ENCODE measurements around the gene RCHY1. TPM values are rescaled to one million over a fixed set of nuclear protein-coding genes. Genes with fewer than 3 reads are reported as not detected.
"Not testable (repeated sequence)": the region's sequence is repeated elsewhere in the genome, so short reads cannot be mapped to it uniquely, and the experiment has no call there.

RCHY1 gene
- total RNA-seq, 2 experiments from 2014 or later, result 30.0 to 32.4 TPM

GRCh38 chr4:75537308-75537707 lies 23.1 kb upstream of the RCHY1 start:
- peaks cover 12% of the 10 kb centered on the region for H3K36me3 Mint-ChIP-seq
- CTCF ChIA-PET; H3K27me3 Mint-ChIP-seq; H3K4me3 Mint-ChIP-seq; H3K4me1 Mint-ChIP-seq (ENCODE audit: low read depth); DNase-seq; POLR2A ChIA-PET; H3K9me3 Mint-ChIP-seq; H3K27ac Mint-ChIP-seq; intact Hi-C loops (cut with micrococcal nuclease): not testable (repeated sequence)

DNA sequence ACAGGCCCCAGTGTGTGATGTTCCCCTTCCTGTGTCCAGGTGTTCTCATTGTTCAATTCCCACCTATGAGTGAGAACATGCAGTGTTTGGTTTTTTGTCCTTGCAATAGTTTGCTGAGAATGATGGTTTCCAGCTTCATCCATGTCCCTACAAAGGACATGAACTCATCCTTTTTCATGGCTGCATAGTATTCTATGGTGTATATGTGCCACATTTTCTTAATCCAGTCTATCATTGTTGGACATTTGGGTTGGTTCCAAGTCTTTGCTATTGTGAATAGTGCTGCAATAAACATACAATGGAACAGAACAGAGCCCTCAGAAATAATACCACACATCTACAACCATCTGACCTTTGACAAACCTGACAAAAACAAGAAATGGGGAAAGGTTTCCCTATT lies 19.7 kb upstream of the RCHY1 start:
- POLR2A ChIA-PET; H3K4me1 Mint-ChIP-seq (ENCODE audit: low read depth); H3K4me3 Mint-ChIP-seq; DNase-seq; H3K27ac Mint-ChIP-seq; CTCF ChIA-PET; H3K27me3 Mint-ChIP-seq; intact Hi-C loops (cut with micrococcal nuclease): not testable (repeated sequence)
- H3K9me3 Mint-ChIP-seq, result peaks cover 21% of the 10 kb centered on the region
- peaks cover 43% of the 10 kb centered on the region for H3K36me3 Mint-ChIP-seq

- H3K27ac Mint-ChIP-seq; POLR2A ChIA-PET; H3K4me1 Mint-ChIP-seq (ENCODE audit: low read depth): not testable (repeated sequence)
Observed at GRCh38 chr4:75533339-75533887, 19.2 kb upstream of the RCHY1 start.

DNA sequence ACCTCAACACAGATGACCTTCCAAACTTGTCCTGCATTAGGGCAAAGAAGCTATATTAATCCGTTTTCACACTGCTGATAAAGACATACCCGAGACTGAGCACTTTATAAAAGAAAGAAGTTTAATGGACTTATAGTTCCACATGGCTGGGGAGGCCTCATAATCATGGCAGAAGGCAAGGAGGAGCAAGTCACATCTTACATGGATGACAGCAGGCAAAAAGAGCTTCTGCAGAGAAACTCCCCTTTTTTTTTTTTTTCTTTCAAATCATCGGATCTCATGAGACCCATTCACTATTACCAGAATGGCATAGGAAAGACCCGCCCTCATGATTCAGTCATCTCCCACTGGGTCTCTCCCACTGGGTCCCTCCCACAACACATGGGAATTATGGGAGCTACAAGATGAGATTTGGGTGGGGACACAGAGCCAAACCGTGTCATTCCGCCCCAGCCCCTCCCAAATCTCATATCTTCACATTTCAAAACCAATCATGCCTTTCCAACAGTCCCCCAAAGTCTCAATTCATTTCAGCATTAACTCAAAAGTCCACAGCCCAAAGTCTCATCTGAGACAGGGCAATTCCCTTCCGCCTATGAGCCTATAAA lies 17.4 kb upstream of the RCHY1 start:
- POLR2A ChIA-PET, result not testable (repeated sequence)
- H3K36me3 Mint-ChIP-seq, result peaks cover 52% of the 10 kb centered on the region

More at GRCh38 chr4:75533339-75533887, 19.2 kb upstream of the RCHY1 start:
- H3K36me3 Mint-ChIP-seq, result peaks cover 43% of the 10 kb centered on the region
- H3K27me3 Mint-ChIP-seq; H3K4me3 Mint-ChIP-seq; CTCF ChIA-PET; intact Hi-C loops (cut with micrococcal nuclease); DNase-seq: not testable (repeated sequence)
- H3K9me3 Mint-ChIP-seq, result peaks cover 21% of the 10 kb centered on the region

GRCh38 chr4:75530556-75531322 lies 16.5 kb upstream of the RCHY1 start:
- H3K27me3 Mint-ChIP-seq, result no peaks in the 10 kb centered on the region
- H3K4me3 Mint-ChIP-seq, result no peak overlapping the region
- H3K27ac Mint-ChIP-seq, result no peak overlapping the region
- POLR2A ChIA-PET, result no interaction called here
- intact Hi-C loops (cut with micrococcal nuclease), result no loop called here
- peaks cover 21% of the 10 kb centered on the region for H3K9me3 Mint-ChIP-seq
- CTCF ChIA-PET, result no interaction called here
- no peak for DNase-seq
- H3K4me1 Mint-ChIP-seq (ENCODE audit: low read depth), result peaks cover 2% of the 10 kb centered on the region
- peaks cover 56% of the 10 kb centered on the region for H3K36me3 Mint-ChIP-seq

More for the DNA sequence above, 17.4 kb upstream of the RCHY1 start:
- H3K27ac Mint-ChIP-seq; H3K27me3 Mint-ChIP-seq; intact Hi-C loops (cut with micrococcal nuclease); H3K4me1 Mint-ChIP-seq (ENCODE audit: low read depth); CTCF ChIA-PET; H3K4me3 Mint-ChIP-seq; DNase-seq: not testable (repeated sequence)
- H3K9me3 Mint-ChIP-seq, result peaks cover 21% of the 10 kb centered on the region

DNA sequence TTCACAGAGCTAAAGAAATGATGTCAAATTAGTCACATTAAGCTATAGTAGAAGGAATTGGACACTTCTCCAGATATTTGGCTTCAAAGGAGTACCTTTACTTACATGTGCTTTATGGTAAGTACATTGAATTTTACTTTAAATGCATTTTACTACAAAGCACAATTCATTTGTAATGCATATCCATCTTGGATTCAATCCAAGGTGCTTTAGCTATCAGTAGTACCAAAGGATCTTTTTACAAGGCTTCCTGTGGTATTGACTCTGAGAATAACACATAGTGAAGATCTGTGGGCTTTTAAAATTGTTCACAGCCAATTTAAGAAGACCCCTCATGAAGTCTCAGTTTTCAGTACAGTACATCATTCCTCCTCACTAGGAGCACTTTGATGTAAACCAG lies 13.3 kb upstream of the RCHY1 start:
- no peak for DNase-seq
- POLR2A ChIA-PET, result no interaction called here
- Mint-ChIP-seq H3K9me3 (peaks cover 11% of the 10 kb centered on the region), H3K4me1 (ENCODE audit: low read depth) (peaks cover 6% of the 10 kb centered on the region), H3K27me3 (no peaks in the 10 kb centered on the region), H3K4me3 (no peak overlapping the region), H3K27ac (no peak overlapping the region), H3K36me3 (peaks cover 58% of the 10 kb centered on the region)
- intact Hi-C loops (cut with micrococcal nuclease), result no loop called here
- CTCF ChIA-PET, result interaction anchor here (0.6 kb wide), 1 partner anchor 15 kb away, joined by 3 read pairs; no protein-coding TSS in a partner anchor

GRCh38 chr4:75525910-75526309 lies 11.7 kb upstream of the RCHY1 start:
- CTCF ChIA-PET, result no interaction called here
- no peak for DNase-seq
- Mint-ChIP-seq H3K27ac (no peak overlapping the region), H3K4me3 (no peak overlapping the region), H3K27me3 (no peaks in the 10 kb centered on the region), H3K9me3 (peaks cover 1% of the 10 kb centered on the region), H3K4me1 (ENCODE audit: low read depth) (peaks cover 6% of the 10 kb centered on the region), H3K36me3 (peaks cover 48% of the 10 kb centered on the region)
- intact Hi-C loops (cut with micrococcal nuclease), result no loop called here
- POLR2A ChIA-PET, result no interaction called here

- CTCF ChIA-PET, result no interaction called here
- peaks cover 8% of the 10 kb centered on the region for H3K4me1 Mint-ChIP-seq (ENCODE audit: low read depth)
- intact Hi-C loops (cut with micrococcal nuclease), result no loop called here
- DNase-seq, result no peak
- peaks cover 42% of the 10 kb centered on the region for H3K36me3 Mint-ChIP-seq
- H3K27me3 Mint-ChIP-seq, result no peaks in the 10 kb centered on the region
- no peaks in the 10 kb centered on the region for H3K9me3 Mint-ChIP-seq
- H3K27ac Mint-ChIP-seq, result no peak overlapping the region
- POLR2A ChIA-PET, result no interaction called here
- no peak overlapping the region for H3K4me3 Mint-ChIP-seq
Observed at GRCh38 chr4:75525086-75525485, 10.9 kb upstream of the RCHY1 start.

DNA sequence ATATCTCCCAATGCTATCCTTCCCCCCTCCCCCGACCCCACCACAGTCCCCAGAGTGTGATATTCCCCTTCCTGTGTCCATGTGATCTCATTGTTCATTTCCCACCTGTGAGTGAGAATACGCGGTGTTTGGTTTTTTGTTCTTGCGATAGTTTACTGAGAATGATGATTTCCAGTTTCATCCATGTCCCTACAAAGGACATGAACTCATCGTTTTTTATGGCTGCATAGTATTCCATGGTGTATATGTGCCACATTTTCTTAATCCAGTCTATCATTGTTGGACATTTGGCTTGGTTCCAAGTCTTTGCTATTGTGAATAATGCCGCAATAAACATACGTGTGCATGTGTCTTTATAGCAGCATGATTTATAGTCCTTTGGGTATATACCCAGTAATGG lies 5.2 kb upstream of the RCHY1 start:
- DNase-seq, H3K27me3 Mint-ChIP-seq, H3K4me3 Mint-ChIP-seq, POLR2A ChIA-PET, H3K27ac Mint-ChIP-seq, H3K9me3 Mint-ChIP-seq, CTCF ChIA-PET: not testable (repeated sequence)
- Mint-ChIP-seq H3K36me3 (peaks cover 37% of the 10 kb centered on the region), H3K4me1 (ENCODE audit: low read depth) (peaks cover 36% of the 10 kb centered on the region)
- intact Hi-C loops (cut with micrococcal nuclease), result loop anchor here (10.0 kb wide), 2 partner anchors 695 to 785 kb away; partner anchors contain the start of genes SCARB2 and STBD1

DNA sequence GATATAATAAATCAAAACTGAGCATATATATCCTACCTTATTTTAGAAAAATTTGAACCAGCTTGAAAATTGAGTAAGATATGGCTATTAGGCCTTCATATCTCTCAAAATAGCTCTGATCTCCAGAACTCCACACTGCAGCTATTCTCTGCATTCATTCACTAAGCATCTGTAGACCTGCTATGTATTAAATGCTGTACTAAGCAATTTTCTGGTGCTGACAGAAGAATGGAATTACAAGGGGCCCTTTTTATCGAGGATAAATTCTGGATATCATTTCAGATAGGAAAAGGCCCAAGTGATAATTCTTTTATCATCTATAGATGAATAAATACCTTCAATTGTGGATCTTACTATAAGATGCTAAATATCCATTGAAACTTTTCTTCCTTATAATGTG lies 1.9 kb upstream of the RCHY1 start:
- POLR2A ChIA-PET, result interaction anchor here (0.7 to 2.0 kb wide), 4 partner anchors 11 to 156 kb away, joined by 3 to 7 read pairs (median 4); partner anchors contain the start of gene ODAPH

DNA sequence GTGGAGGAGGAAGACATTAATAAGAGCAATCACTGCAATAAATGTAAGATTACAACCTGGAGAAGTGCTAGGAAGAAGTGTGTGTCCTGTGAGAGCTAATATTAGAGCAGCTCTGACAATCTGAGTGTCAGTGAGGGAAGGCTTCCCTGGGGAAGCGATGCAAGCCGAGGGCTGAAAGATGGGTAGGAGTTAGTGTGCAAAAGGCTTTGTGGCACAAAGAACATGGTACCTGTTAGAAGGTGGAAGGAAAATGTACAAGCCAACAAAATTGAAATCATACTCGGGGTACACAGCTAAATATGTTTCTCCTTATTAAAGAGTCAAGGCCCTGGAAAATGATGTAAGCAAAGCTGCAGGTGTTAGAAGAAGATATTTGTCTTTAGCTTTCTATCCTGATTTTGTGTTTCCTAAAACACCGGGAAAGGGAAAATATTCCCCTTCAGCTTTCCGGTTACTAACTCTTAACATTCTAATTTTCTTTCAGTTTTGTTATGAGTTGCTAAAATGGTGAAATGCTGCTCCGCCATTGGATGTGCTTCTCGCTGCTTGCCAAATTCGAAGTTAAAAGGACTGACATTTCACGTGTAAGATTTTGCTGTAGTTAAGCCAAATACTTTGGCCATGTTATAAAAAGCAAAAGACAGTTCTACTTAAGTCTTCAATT lies 878 bp upstream of the RCHY1 start:
- intact Hi-C loops (cut with micrococcal nuclease), result loop anchor here (1.0 to 10.0 kb wide), 9 partner anchors 115 to 1562 kb away; partner anchors contain the start of genes CCNI, CDKL2, G3BP2 and MTHFD2L
- Mint-ChIP-seq H3K27ac (peak overlapping the region; percentile 98), H3K27me3 (no peaks in the 10 kb centered on the region), H3K36me3 (peaks cover 23% of the 10 kb centered on the region), H3K4me3 (no peak overlapping the region), H3K9me3 (no peaks in the 10 kb centered on the region), H3K4me1 (ENCODE audit: low read depth) (peaks cover 47% of the 10 kb centered on the region)
- ChIA-PET POLR2A (interaction anchor here (0.6 to 2.0 kb wide), 8 partner anchors 10 to 210 kb away, joined by 3 to 7 read pairs (median 4); partner anchors contain the start of genes ODAPH and USO1), CTCF (interaction anchor here (1.7 kb wide), 2 partner anchors 19 to 209 kb away, joined by 4 to 9 read pairs; partner anchors contain the start of gene USO1)
- peak; percentile 43 for DNase-seq

More for the DNA sequence above, 1.9 kb upstream of the RCHY1 start:
- H3K4me1 Mint-ChIP-seq (ENCODE audit: low read depth), result peaks cover 41% of the 10 kb centered on the region
- no peaks in the 10 kb centered on the region for H3K27me3 Mint-ChIP-seq
- no peak overlapping the region for H3K27ac Mint-ChIP-seq
- DNase-seq, result no peak
- no peak overlapping the region for H3K4me3 Mint-ChIP-seq
- intact Hi-C loops (cut with micrococcal nuclease), result loop anchor here (10.0 kb wide), 2 partner anchors 699 to 789 kb away; partner anchors contain the start of genes SCARB2 and STBD1
- CTCF ChIA-PET, result interaction anchor here (0.6 kb wide), 1 partner anchor 1139 kb away, joined by 3 read pairs; no protein-coding TSS in a partner anchor
- no peaks in the 10 kb centered on the region for H3K9me3 Mint-ChIP-seq
- H3K36me3 Mint-ChIP-seq, result peaks cover 26% of the 10 kb centered on the region
